SK-N-SH treated with all-trans-retinoic acid at 6 μM for 48 hours (cell line): ENCODE measurements around the gene REPS1.
"Not testable (repeated sequence)": the region's sequence is repeated elsewhere in the genome, so short reads cannot be mapped to it uniquely, and the experiment has no call there.

Experiments
- ATAC-seq: fragments of 200-7000 bp; cut with Tn5 transposase; 3 replicates; pipeline ENCODE4 v1.9.1; 2020; ENCODE audit warnings: mild to moderate bottlenecking, moderate library complexity
- ARNTL ChIP-seq: fragments of 450-650 bp; formaldehyde crosslinking; IDR thresholded peaks from 2 replicates; pipeline ENCODE4 v1.5.0; 2020; ENCODE audit warnings: low read depth, mild to moderate bottlenecking, moderate library complexity, borderline replicate concordance
- BACH2 ChIP-seq: fragments of 250-450 bp; sonication (Bioruptor Pico); IDR thresholded peaks from 2 replicates; pipeline ENCODE4 v1.9.0; 2021; ENCODE audit warnings: mild to moderate bottlenecking, borderline replicate concordance
- CSDC2 ChIP-seq: fragments of 250-450 bp; sonication (Bioruptor Pico); IDR thresholded peaks from 2 replicates; pipeline ENCODE4 v1.5.0; 2020; ENCODE audit warnings: mild to moderate bottlenecking, moderate library complexity
- ESRRG ChIP-seq: fragments of 250-450 bp; sonication (Bioruptor Pico); IDR thresholded peaks from 2 replicates; pipeline ENCODE4 v1.6.1; 2021; ENCODE audit warnings: mild to moderate bottlenecking
- GLIS3 ChIP-seq: fragments of 250-450 bp; sonication (Bioruptor Pico); IDR thresholded peaks from 2 replicates; pipeline ENCODE4 v1.5.0; 2020; ENCODE audit warnings: mild to moderate bottlenecking, moderate library complexity
- ISL1 ChIP-seq: fragments of 250-450 bp; sonication (Bioruptor Pico); IDR thresholded peaks from 2 replicates; pipeline ENCODE4 v2.1.2; 2022; ENCODE audit warnings: mild to moderate bottlenecking, moderate library complexity
- OSR1 ChIP-seq: fragments of 250-450 bp; sonication (Bioruptor Pico); IDR thresholded peaks from 2 replicates; pipeline ENCODE4 v1.8.0; 2022; ENCODE audit warnings: moderate library complexity, mild to moderate bottlenecking, inconsistent platforms
- PPARA ChIP-seq: fragments of 250-450 bp; sonication (Bioruptor Pico); IDR thresholded peaks from 2 replicates; pipeline ENCODE4 v1.5.0; 2020; ENCODE audit warnings: mild to moderate bottlenecking, borderline replicate concordance
- RARB ChIP-seq: fragments of 250-450 bp; sonication (Bioruptor Pico); IDR thresholded peaks from 2 replicates; pipeline ENCODE4 v1.8.0; 2021; ENCODE audit warnings: mild to moderate bottlenecking, moderate library complexity
- SNAI2 ChIP-seq: fragments of 250-450 bp; sonication (Bioruptor Pico); IDR thresholded peaks from 2 replicates; pipeline ENCODE4 v1.5.0; 2020; ENCODE audit warnings: mild to moderate bottlenecking, moderate library complexity
- TCF4 ChIP-seq: fragments of 250-450 bp; sonication (Bioruptor Pico); IDR thresholded peaks from 2 replicates; pipeline ENCODE4 v1.8.0; 2021; ENCODE audit warnings: mild to moderate bottlenecking, moderate library complexity, borderline replicate concordance
- ZC3H10 ChIP-seq: fragments of 250-450 bp; sonication (Bioruptor Pico); IDR thresholded peaks from 2 replicates; pipeline ENCODE4 v1.5.1; 2021; ENCODE audit warnings: mild to moderate bottlenecking, moderate library complexity
- ZFP3 ChIP-seq: fragments of 250-450 bp; sonication (Bioruptor Pico); IDR thresholded peaks from 2 replicates; pipeline ENCODE4 v1.5.0; 2020; ENCODE audit warnings: mild to moderate bottlenecking, moderate library complexity
- ZFP30 ChIP-seq: fragments of 450-650 bp; formaldehyde crosslinking; IDR thresholded peaks from 2 replicates; pipeline ENCODE4 v1.5.0; 2022; ENCODE audit warnings: mild to moderate bottlenecking, moderate library complexity
- ZNF565 ChIP-seq: fragments of 450-650 bp; formaldehyde crosslinking; conservative IDR thresholded peaks from 2 replicates; pipeline ENCODE4 v1.5.0; 2020; ENCODE audit warnings: low read depth, mild to moderate bottlenecking, moderate library complexity
- ZNF70 ChIP-seq: fragments of 450-650 bp; formaldehyde crosslinking; IDR thresholded peaks from 2 replicates; pipeline ENCODE4 v1.5.0; 2020; ENCODE audit warnings: mild to moderate bottlenecking, moderate library complexity
- ZNF8 ChIP-seq: fragments of 450-650 bp; formaldehyde crosslinking; IDR thresholded peaks from 2 replicates; pipeline ENCODE4 v1.5.0; 2020; ENCODE audit warnings: mild to moderate bottlenecking, moderate library complexity
- TF ChIP-seq, protein P1 (sequence below): fragments of 250-450 bp; sonication (Bioruptor Pico); IDR thresholded peaks from 2 replicates; pipeline ENCODE4 v1.8.0; 2020; ENCODE audit warnings: mild to moderate bottlenecking, moderate library complexity, borderline replicate concordance
- TF ChIP-seq, protein P2 (sequence below): fragments of 250-450 bp; sonication (Bioruptor Pico); IDR thresholded peaks from 2 replicates; pipeline ENCODE4 v1.5.1; 2021; ENCODE audit warnings: mild to moderate bottlenecking, moderate library complexity
- TF ChIP-seq, protein P3 (sequence below): fragments of 250-450 bp; sonication (Bioruptor Pico); IDR thresholded peaks from 2 replicates; pipeline ENCODE4 v1.5.1; 2020; ENCODE audit warnings: low read depth, mild to moderate bottlenecking, moderate library complexity
- TF ChIP-seq, protein P4 (sequence below): fragments of 250-450 bp; sonication (Bioruptor Pico); IDR thresholded peaks from 2 replicates; pipeline ENCODE4 v1.8.0; 2021; ENCODE audit warnings: low read depth, mild to moderate bottlenecking, moderate library complexity, borderline replicate concordance

The REPS1 gene

DNA sequence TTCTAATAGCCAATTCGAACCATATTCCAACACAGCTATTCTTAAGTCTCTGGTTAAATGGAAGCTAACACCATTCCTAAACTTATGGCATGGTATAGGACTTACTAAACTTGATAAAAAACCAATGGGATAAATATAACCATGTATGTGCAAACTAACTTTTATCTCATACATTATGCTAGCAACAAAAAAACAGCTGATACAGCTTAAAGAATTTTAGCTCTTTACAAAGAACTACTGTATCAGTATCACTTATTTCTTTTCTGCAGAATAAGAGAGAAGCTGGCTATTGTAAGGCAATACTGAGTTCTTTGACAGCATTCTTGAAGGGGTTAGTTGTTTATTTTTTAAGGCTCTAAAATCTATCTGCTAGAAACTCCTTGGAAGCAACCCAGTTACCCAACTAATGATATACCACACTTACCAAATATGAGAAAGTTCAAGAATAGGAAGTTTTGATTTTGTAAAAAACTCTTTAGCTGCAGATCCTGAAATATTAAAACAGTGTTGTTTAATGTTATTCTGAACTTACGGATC lies 44.9 kb downstream of the REPS1 start:
- ATAC-seq = no peak
- TF ChIP-seq PPARA (CRISPR knock-in tag) = no peak
- no peak for TF ChIP-seq ZC3H10 (CRISPR knock-in tag)
- TF ChIP-seq, protein P1, sequence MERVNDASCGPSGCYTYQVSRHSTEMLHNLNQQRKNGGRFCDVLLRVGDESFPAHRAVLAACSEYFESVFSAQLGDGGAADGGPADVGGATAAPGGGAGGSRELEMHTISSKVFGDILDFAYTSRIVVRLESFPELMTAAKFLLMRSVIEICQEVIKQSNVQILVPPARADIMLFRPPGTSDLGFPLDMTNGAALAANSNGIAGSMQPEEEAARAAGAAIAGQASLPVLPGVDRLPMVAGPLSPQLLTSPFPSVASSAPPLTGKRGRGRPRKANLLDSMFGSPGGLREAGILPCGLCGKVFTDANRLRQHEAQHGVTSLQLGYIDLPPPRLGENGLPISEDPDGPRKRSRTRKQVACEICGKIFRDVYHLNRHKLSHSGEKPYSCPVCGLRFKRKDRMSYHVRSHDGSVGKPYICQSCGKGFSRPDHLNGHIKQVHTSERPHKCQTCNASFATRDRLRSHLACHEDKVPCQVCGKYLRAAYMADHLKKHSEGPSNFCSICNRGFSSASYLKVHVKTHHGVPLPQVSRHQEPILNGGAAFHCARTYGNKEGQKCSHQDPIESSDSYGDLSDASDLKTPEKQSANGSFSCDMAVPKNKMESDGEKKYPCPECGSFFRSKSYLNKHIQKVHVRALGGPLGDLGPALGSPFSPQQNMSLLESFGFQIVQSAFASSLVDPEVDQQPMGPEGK (CRISPR knock-in tag) = no peak
- TF ChIP-seq, protein P2, sequence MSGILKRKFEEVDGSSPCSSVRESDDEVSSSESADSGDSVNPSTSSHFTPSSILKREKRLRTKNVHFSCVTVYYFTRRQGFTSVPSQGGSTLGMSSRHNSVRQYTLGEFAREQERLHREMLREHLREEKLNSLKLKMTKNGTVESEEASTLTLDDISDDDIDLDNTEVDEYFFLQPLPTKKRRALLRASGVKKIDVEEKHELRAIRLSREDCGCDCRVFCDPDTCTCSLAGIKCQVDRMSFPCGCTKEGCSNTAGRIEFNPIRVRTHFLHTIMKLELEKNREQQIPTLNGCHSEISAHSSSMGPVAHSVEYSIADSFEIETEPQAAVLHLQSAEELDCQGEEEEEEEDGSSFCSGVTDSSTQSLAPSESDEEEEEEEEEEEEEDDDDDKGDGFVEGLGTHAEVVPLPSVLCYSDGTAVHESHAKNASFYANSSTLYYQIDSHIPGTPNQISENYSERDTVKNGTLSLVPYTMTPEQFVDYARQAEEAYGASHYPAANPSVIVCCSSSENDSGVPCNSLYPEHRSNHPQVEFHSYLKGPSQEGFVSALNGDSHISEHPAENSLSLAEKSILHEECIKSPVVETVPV = no peak
- no peak for TF ChIP-seq ZNF565
- TF ChIP-seq BACH2 (CRISPR knock-in tag) = no peak
- TF ChIP-seq ZNF8 (CRISPR knock-in tag) = no peak
- TF ChIP-seq, protein P3, sequence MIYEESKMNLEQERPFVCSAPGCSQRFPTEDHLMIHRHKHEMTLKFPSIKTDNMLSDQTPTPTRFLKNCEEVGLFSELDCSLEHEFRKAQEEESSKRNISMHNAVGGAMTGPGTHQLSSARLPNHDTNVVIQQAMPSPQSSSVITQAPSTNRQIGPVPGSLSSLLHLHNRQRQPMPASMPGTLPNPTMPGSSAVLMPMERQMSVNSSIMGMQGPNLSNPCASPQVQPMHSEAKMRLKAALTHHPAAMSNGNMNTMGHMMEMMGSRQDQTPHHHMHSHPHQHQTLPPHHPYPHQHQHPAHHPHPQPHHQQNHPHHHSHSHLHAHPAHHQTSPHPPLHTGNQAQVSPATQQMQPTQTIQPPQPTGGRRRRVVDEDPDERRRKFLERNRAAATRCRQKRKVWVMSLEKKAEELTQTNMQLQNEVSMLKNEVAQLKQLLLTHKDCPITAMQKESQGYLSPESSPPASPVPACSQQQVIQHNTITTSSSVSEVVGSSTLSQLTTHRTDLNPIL = no peak
- no peak for TF ChIP-seq TCF4 (CRISPR knock-in tag)
- TF ChIP-seq RARB = no peak
- TF ChIP-seq OSR1 (CRISPR knock-in tag) = no peak
- no peak for TF ChIP-seq ZNF70 (CRISPR knock-in tag)

DNA sequence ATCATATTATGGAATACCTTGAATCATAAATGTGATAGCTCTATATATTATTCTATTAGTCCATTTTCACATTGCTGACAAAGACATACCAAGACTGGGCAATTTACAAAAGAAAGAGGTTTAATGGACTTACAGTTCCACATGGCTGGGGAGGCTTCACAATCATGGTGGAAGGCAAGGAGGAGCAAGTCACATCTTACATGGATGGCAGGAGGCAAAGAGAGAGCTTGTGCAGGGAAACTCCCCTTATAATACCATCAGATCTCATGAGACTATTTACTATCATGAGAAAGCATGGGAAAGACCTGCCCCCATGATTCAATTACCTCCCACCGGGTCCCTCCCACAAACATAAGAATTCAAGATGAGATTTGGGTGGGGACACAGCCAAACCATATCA lies 51.2 kb downstream of the REPS1 start:
- not testable (repeated sequence) for ATAC-seq

DNA sequence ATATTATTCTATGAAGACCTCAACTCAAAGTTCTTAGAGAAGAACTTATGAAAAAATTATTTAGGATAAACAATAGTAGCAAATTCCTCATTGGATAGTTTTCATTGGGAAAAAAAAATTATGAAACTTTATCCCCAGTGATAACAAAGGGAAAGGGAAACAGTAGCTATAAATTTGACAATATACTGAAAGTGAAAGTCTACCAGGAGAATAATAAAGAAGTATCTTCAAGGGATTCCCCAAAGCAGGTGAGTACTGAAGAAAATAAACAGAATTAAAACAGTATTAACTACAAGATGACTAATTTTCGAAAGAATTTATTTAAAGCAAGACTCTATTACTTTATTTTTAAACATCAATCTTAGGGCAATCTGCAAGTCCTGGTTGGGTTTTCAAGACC lies 56.4 kb downstream of the REPS1 start:
- TF ChIP-seq GLIS3 (no peak), ISL1 (CRISPR knock-in tag) (no peak), ESRRG (CRISPR knock-in tag) (no peak), ARNTL (CRISPR knock-in tag) (no peak), SNAI2 (CRISPR knock-in tag) (no peak)
- TF ChIP-seq, protein P4, sequence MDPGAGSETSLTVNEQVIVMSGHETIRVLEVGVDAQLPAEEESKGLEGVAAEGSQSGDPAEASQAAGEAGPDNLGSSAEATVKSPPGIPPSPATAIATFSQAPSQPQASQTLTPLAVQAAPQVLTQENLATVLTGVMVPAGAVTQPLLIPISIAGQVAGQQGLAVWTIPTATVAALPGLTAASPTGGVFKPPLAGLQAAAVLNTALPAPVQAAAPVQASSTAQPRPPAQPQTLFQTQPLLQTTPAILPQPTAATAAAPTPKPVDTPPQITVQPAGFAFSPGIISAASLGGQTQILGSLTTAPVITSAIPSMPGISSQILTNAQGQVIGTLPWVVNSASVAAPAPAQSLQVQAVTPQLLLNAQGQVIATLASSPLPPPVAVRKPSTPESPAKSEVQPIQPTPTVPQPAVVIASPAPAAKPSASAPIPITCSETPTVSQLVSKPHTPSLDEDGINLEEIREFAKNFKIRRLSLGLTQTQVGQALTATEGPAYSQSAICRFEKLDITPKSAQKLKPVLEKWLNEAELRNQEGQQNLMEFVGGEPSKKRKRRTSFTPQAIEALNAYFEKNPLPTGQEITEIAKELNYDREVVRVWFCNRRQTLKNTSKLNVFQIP (CRISPR knock-in tag) = no peak
- no peak for ATAC-seq

DNA sequence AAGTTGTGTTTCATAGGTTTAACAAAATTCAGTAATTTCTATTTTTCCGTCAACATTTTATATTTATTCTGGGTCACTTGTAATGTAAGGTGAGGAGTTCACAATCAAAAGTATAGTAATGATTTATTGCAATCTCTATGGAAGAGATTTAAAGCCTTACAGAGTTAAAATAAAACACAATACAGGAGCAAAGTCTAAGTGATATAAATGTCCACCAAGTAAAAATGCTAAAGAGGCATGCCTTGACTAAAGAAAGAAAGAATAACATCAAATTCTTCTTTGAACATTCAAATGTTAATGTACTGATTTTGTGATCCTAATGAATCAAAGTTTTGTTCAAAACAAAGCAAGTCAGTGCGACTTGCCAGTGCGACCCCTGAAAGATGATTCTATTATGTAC lies 61.5 kb downstream of the REPS1 start:
- ATAC-seq = no peak
- TF ChIP-seq ZNF70 (CRISPR knock-in tag) (no peak), ZFP3 (CRISPR knock-in tag) (no peak), SNAI2 (CRISPR knock-in tag) (no peak)

DNA sequence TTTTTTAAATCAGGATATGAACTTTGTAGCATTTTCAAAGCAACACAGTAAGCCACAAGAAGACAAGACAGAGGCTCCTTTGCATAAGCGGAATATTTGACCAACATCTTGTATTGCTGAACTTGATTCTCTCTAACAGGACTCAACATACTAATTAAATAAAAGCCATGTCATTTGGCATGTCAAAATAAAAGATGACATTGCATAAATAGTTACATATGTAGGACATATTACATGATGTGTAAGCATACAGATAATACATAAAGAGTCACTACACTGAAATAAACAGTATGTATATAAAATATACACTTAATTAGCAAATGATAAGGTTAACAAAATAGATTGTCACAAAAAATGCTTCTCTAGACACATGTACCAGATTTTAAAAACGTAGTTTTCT lies 62.2 kb downstream of the REPS1 start:
- no peak for TF ChIP-seq GLIS3
- TF ChIP-seq ZFP3 (CRISPR knock-in tag) = no peak
- TF ChIP-seq TCF4 (CRISPR knock-in tag) = no peak
- TF ChIP-seq ZNF565 = no peak
- TF ChIP-seq ZFP30 (CRISPR knock-in tag) = no peak
- no peak for TF ChIP-seq ARNTL (CRISPR knock-in tag)
- no peak for TF ChIP-seq CSDC2 (CRISPR knock-in tag)
- TF ChIP-seq BACH2 (CRISPR knock-in tag) = no peak
- TF ChIP-seq, protein P3 = no peak
- ATAC-seq = no peak
